ENCODE data around the gene HPCAL1.
A peak's percentile ranks its signal among the peaks of the same experiment; 100 is the strongest.

HPCAL1 gene

GRCh38 chr2:10433264-10433946, 130.7 kb downstream of the HPCAL1 start:
- H3K9me3 ChIP-seq (ENCODE audit: insufficient read depth, low read depth, low read length), result peaks cover 5% of the 10 kb centered on the region
- no peak overlapping the region for H2BK12ac ChIP-seq (ENCODE audit: low read length)
- H3K27me3 ChIP-seq (ENCODE audit: insufficient read depth, low read length), result no peaks in the 10 kb centered on the region
- no peak overlapping the region for H3K14ac ChIP-seq (ENCODE audit: low read length)
- H3K36me3 ChIP-seq (ENCODE audit: control insufficient read depth in 1 of 2, insufficient read depth in 2 of 2, low read length in 2 of 2), result no peaks in the 10 kb centered on the region
- H3K4me1 ChIP-seq (ENCODE audit: control insufficient read depth in 1 of 2, insufficient read depth in 2 of 2, low read length in 2 of 2), result no peaks in the 10 kb centered on the region
- H2BK120ac ChIP-seq (ENCODE audit: insufficient read depth, low read length, poor library complexity), result no peak overlapping the region
- no peak overlapping the region for H2AFZ ChIP-seq (ENCODE audit: insufficient read depth, low read length, poor library complexity)
- H3K79me1 ChIP-seq (ENCODE audit: low read length), result no peaks in the 10 kb centered on the region
- H3K4ac ChIP-seq (ENCODE audit: low read depth, low read length), result no peak overlapping the region
- H3K9ac ChIP-seq (ENCODE audit: low read length), result no peak overlapping the region
- H3K79me2 ChIP-seq (ENCODE audit: control insufficient read depth, insufficient read depth, low read length, poor library complexity), result no peaks in the 10 kb centered on the region
- H2AK5ac ChIP-seq (ENCODE audit: low read length), result no peak overlapping the region
- H3K18ac ChIP-seq (ENCODE audit: low read length), result no peak overlapping the region
- H3K4me3 ChIP-seq (ENCODE audit: low read depth, low read length), result peak overlapping the region; percentile 54
- DNase-seq, result no peak
- peak overlapping the region; percentile 5 for H3K23ac ChIP-seq (ENCODE audit: low read length)
- H4K12ac ChIP-seq (ENCODE audit: low read depth, low read length), result no peak overlapping the region
- no peak overlapping the region for H3K4me2 ChIP-seq (ENCODE audit: low read length)
- WGBS (ENCODE audit: extremely low coverage, insufficient coverage, insufficient read length), result 100% methylated on average over 2 of the region's 10 CpGs
- no peak overlapping the region for H4K91ac ChIP-seq (ENCODE audit: low read depth, low read length)
- no peak overlapping the region for H3K27ac ChIP-seq (ENCODE audit: low read depth, low read length)
- H4K8ac ChIP-seq (ENCODE audit: low read depth, low read length), result no peak overlapping the region
- H2BK5ac ChIP-seq (ENCODE audit: low read depth, low read length, poor library complexity), result no peak overlapping the region

- no peak overlapping the region for H2BK120ac ChIP-seq (ENCODE audit: insufficient read depth, low read length, poor library complexity)
- DNase-seq, result peak in 1 of 2 donors; percentile 49
- H3K4me1 ChIP-seq (ENCODE audit: control insufficient read depth in 1 of 2, insufficient read depth in 2 of 2, low read length in 2 of 2), result no peaks in the 10 kb centered on the region
- no peak overlapping the region for H3K23ac ChIP-seq (ENCODE audit: low read length)
- H3K27ac ChIP-seq (ENCODE audit: low read depth, low read length), result no peak overlapping the region
- no peaks in the 10 kb centered on the region for H3K27me3 ChIP-seq (ENCODE audit: insufficient read depth, low read length)
- H3K4me3 ChIP-seq (ENCODE audit: low read depth, low read length), result no peak overlapping the region
- H2AK5ac ChIP-seq (ENCODE audit: low read length), result no peak overlapping the region
- H2BK12ac ChIP-seq (ENCODE audit: low read length), result no peak overlapping the region
- no CpG with 5 or more reads among the region's 19 CpGs for WGBS (ENCODE audit: extremely low coverage, insufficient coverage, insufficient read length)
- H4K8ac ChIP-seq (ENCODE audit: low read depth, low read length), result no peak overlapping the region
- H2AFZ ChIP-seq (ENCODE audit: insufficient read depth, low read length, poor library complexity), result no peak overlapping the region
- H3K79me2 ChIP-seq (ENCODE audit: control insufficient read depth, insufficient read depth, low read length, poor library complexity), result no peaks in the 10 kb centered on the region
- no peak overlapping the region for H4K91ac ChIP-seq (ENCODE audit: low read depth, low read length)
- H3K9ac ChIP-seq (ENCODE audit: low read length), result no peak overlapping the region
- H3K9me3 ChIP-seq (ENCODE audit: insufficient read depth, low read depth, low read length), result peaks cover 5% of the 10 kb centered on the region
- no peaks in the 10 kb centered on the region for H3K79me1 ChIP-seq (ENCODE audit: low read length)
- H3K18ac ChIP-seq (ENCODE audit: low read length), result no peak overlapping the region
- H3K4ac ChIP-seq (ENCODE audit: low read depth, low read length), result no peak overlapping the region
- no peak overlapping the region for H3K4me2 ChIP-seq (ENCODE audit: low read length)
- H3K36me3 ChIP-seq (ENCODE audit: control insufficient read depth in 1 of 2, insufficient read depth in 2 of 2, low read length in 2 of 2), result peaks cover 0 to 1% of the 10 kb centered on the region in 2 experiments
- no peak overlapping the region for H3K14ac ChIP-seq (ENCODE audit: low read length)
- H4K12ac ChIP-seq (ENCODE audit: low read depth, low read length), result no peak overlapping the region
- H2BK5ac ChIP-seq (ENCODE audit: low read depth, low read length, poor library complexity), result no peak overlapping the region
Observed at GRCh38 chr2:10433947-10434885, 131.5 kb downstream of the HPCAL1 start.

DNA sequence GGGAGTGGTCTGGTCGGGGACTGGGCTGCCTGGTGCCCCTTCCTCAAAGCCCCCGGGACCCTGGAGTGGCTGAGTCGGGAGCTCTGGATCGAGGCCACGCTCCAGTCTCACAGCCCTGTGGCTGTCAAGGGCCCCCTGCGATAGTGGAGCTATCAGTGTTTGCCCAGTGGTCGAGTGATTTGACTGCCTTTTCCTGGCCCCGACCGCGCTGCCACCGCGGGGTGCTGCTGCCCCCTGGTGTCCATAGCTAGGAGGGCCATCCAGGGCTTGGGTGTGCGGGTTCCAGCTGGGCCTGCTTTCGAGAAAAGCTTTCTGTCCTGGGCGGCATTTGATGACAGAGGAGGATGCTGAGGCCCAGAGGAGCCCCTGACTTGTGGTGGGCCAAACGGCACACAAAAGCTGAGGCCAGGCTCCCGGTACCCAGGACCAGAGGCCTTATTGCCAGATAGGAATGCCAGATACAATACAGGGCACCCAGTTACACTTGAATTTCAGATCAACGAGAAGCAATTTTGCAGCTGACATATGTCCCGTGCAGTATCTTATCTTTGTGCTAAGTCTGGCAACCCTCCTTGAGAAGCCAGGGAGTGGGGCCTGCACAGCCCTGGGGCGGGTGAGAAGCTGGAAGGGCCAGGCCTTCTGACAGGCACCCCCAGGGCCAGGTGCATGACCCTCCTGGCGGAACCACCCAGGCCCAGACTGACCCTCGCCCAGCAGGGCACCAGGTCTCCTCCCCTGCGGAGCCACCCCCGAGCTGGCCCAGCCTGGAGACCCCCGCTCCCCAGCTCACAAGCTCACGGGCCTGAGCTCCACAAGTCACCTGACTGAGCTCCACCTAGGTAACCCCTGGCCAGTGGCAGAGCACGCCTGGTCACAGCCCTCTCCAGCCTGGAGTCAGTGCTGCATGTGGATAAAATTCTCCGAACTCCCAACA, 132.4 kb downstream of the HPCAL1 start:
- Histone ChIP-seq H2BK120ac (ENCODE audit: insufficient read depth, low read length, poor library complexity) (no peak overlapping the region), H3K27ac (ENCODE audit: low read depth, low read length) (no peak overlapping the region), H4K8ac (ENCODE audit: low read depth, low read length) (no peak overlapping the region), H3K4ac (ENCODE audit: low read depth, low read length) (no peak overlapping the region), H3K36me3 (ENCODE audit: control insufficient read depth in 1 of 2, insufficient read depth in 2 of 2, low read length in 2 of 2) (peaks cover 7 to 10% of the 10 kb centered on the region in 2 experiments), H2AK5ac (ENCODE audit: low read length) (no peak overlapping the region), H3K27me3 (ENCODE audit: insufficient read depth, low read length) (no peaks in the 10 kb centered on the region), H3K23ac (ENCODE audit: low read length) (no peak overlapping the region), H3K9me3 (ENCODE audit: insufficient read depth, low read depth, low read length) (peaks cover 7% of the 10 kb centered on the region), H3K14ac (ENCODE audit: low read length) (no peak overlapping the region), H3K4me2 (ENCODE audit: low read length) (no peak overlapping the region), H2AFZ (ENCODE audit: insufficient read depth, low read length, poor library complexity) (no peak overlapping the region), H4K12ac (ENCODE audit: low read depth, low read length) (no peak overlapping the region), H3K18ac (ENCODE audit: low read length) (no peak overlapping the region), H3K9ac (ENCODE audit: low read length) (no peak overlapping the region), H2BK12ac (ENCODE audit: low read length) (no peak overlapping the region), H3K4me1 (ENCODE audit: control insufficient read depth in 1 of 2, insufficient read depth in 2 of 2, low read length in 2 of 2) (no peaks in the 10 kb centered on the region), H4K91ac (ENCODE audit: low read depth, low read length) (no peak overlapping the region), H3K79me2 (ENCODE audit: control insufficient read depth, insufficient read depth, low read length, poor library complexity) (no peaks in the 10 kb centered on the region), H2BK5ac (ENCODE audit: low read depth, low read length, poor library complexity) (no peak overlapping the region), H3K79me1 (ENCODE audit: low read length) (no peaks in the 10 kb centered on the region), H3K4me3 (ENCODE audit: low read depth, low read length) (no peak overlapping the region)
- no CpG with 5 or more reads among the region's 28 CpGs for WGBS (ENCODE audit: extremely low coverage, insufficient coverage, insufficient read length)
- peak; percentile 66 to 91 for DNase-seq

DNA sequence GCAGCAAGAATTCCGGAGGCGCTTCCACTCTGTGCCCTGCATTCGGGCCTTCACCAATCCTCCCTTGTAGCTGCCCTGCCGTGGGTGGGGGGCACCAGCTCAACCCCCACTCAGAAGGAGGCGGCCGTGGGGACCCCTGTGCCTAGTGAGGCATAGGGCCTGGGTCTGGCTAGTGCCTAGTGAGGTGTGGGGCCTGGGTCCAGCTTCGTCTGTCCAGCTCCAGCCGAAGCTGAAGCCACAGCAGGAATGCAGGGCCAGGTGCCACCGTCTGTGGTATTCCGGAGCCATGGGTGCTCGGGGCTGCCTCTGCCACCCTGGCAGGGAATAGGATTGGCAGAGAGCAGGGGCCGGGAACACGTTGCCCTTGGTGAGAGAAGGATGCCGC, 133.1 kb downstream of the HPCAL1 start:
- Histone ChIP-seq H4K91ac (ENCODE audit: low read depth, low read length) (no peak overlapping the region), H3K27ac (ENCODE audit: low read depth, low read length) (no peak overlapping the region), H2BK12ac (ENCODE audit: low read length) (no peak overlapping the region), H2BK120ac (ENCODE audit: insufficient read depth, low read length, poor library complexity) (no peak overlapping the region), H3K23ac (ENCODE audit: low read length) (no peak overlapping the region), H3K14ac (ENCODE audit: low read length) (no peak overlapping the region), H3K18ac (ENCODE audit: low read length) (no peak overlapping the region), H4K8ac (ENCODE audit: low read depth, low read length) (no peak overlapping the region), H3K4me1 (ENCODE audit: control insufficient read depth in 1 of 2, insufficient read depth in 2 of 2, low read length in 2 of 2) (no peaks in the 10 kb centered on the region), H3K4ac (ENCODE audit: low read depth, low read length) (no peak overlapping the region), H3K4me3 (ENCODE audit: low read depth, low read length) (no peak overlapping the region), H3K9ac (ENCODE audit: low read length) (no peak overlapping the region), H2AFZ (ENCODE audit: insufficient read depth, low read length, poor library complexity) (no peak overlapping the region), H2BK5ac (ENCODE audit: low read depth, low read length, poor library complexity) (no peak overlapping the region), H3K4me2 (ENCODE audit: low read length) (no peak overlapping the region), H2AK5ac (ENCODE audit: low read length) (no peak overlapping the region), H3K36me3 (ENCODE audit: control insufficient read depth in 1 of 2, insufficient read depth in 2 of 2, low read length in 2 of 2) (peaks cover 9 to 16% of the 10 kb centered on the region in 2 experiments), H3K79me2 (ENCODE audit: control insufficient read depth, insufficient read depth, low read length, poor library complexity) (no peaks in the 10 kb centered on the region), H3K27me3 (ENCODE audit: insufficient read depth, low read length) (no peaks in the 10 kb centered on the region), H4K12ac (ENCODE audit: low read depth, low read length) (no peak overlapping the region), H3K9me3 (ENCODE audit: insufficient read depth, low read depth, low read length) (peaks cover 7% of the 10 kb centered on the region), H3K79me1 (ENCODE audit: low read length) (no peaks in the 10 kb centered on the region)
- WGBS (ENCODE audit: extremely low coverage, insufficient coverage, insufficient read length), result no CpG with 5 or more reads among the region's 14 CpGs
- no peak for DNase-seq
